Endothelial cell of umbilical vein (primary cell): ENCODE measurements around the gene TFRC. TPM values are rescaled to one million over a fixed set of nuclear protein-coding genes. Genes with fewer than 3 reads are reported as not detected.

Source experiments
- BruUV-seq: library from RNA; stranded (reverse); fragments of 400-500 nt; replicated peaks from 2 replicates; lab custom pipeline; 2021; lab: Mats Ljungman, UMichigan
- CTCF ChIA-PET: fragments of 300-600, 350-600 bp; sonication (Branson Sonifier 250); formaldehyde crosslinking; loops from one replicate; lab custom pipeline; 2021; ENCODE audit warnings: antibody characterized with exemption, inconsistent platforms; lab: Charles Lee
- POLR2A ChIA-PET: fragments of 300-600, 350-600 bp; sonication (Branson Sonifier 250); formaldehyde crosslinking; loops from one replicate; lab custom pipeline; 2021; ENCODE audit warnings: antibody characterized with exemption, inconsistent platforms; lab: Charles Lee
- DNase-seq: peaks from one replicate; pipeline ENCODE4 v3.0.0-alpha.2; 2011; ENCODE audit warnings: low read depth, low spot score
- FAIRE-seq: peaks from 2 replicates; lab custom pipeline; 2011; peaks lifted over from hg19 to GRCh38; lab: Jason Lieb, UNC
- H2AFZ ChIP-seq: 2 replicates; pipeline ENCODE4 v1.6.0; 2012; ENCODE audit warnings: low read depth, low read length, control low read depth, inconsistent platforms
- H3K27ac ChIP-seq: 2 replicates; pipeline ENCODE4 v1.5.1; 2011; ENCODE audit warnings: low read depth, mild to moderate bottlenecking, control low read depth, low read length, moderate library complexity; ENCODE audit not compliant: insufficient read depth
- H3K27me3 ChIP-seq, 2 experiments: 2 replicates each; pipeline versions ENCODE4 v1.6.0 to v1.6.1; 2011; ENCODE audit warnings: low read length in 2 of 2, mixed read lengths in 1 of 2; ENCODE audit not compliant: control insufficient read depth in 2 of 2, insufficient read depth in 2 of 2
- H3K36me3 ChIP-seq, 2 experiments: 2 replicates in 1 of 2; 3 replicates in 1 of 2; pipeline ENCODE4 v1.5.1; 2011; ENCODE audit warnings: low read length in 2 of 2, mild to moderate bottlenecking in 1 of 2, moderate library complexity in 1 of 2; ENCODE audit not compliant: control insufficient read depth in 2 of 2, insufficient read depth in 2 of 2; ENCODE audit errors: extremely low read depth in 1 of 2
- H3K4me1 ChIP-seq: 3 replicates; pipeline ENCODE4 v1.5.1; 2011; ENCODE audit warnings: mild to moderate bottlenecking, low read length; ENCODE audit not compliant: control insufficient read depth, insufficient read depth; ENCODE audit errors: extremely low read depth
- H3K4me2 ChIP-seq: 2 replicates; pipeline ENCODE4 v1.6.1; 2011; ENCODE audit warnings: low read length, control low read depth, mixed read lengths; ENCODE audit not compliant: insufficient read depth
- H3K4me3 ChIP-seq, 3 experiments: fragments of 200-600 bp in 1 of 3; sonication (generic), shearing (Covaris generic) in 1 of 3; replicated peaks in 1 of 3; 2 replicates each; pipeline ENCODE4 v1.5.1; 2011 to 2016; ENCODE audit warnings: control low read depth in 3 of 3, low read length in 3 of 3, mild to moderate bottlenecking in 2 of 3, inconsistent platforms in 1 of 3, low read depth in 1 of 3, moderate library complexity in 1 of 3; ENCODE audit not compliant: insufficient read depth in 1 of 3
- H3K79me2 ChIP-seq: 2 replicates; pipeline ENCODE4 v1.6.0; 2012; ENCODE audit warnings: low read length, inconsistent platforms; ENCODE audit not compliant: control insufficient read depth, insufficient read depth
- H3K9ac ChIP-seq: replicated peaks from 2 replicates; pipeline ENCODE3; 2011; ENCODE audit warnings: low read length, control low read depth; ENCODE audit not compliant: insufficient read depth; ENCODE audit errors: extremely low read depth
- H3K9me1 ChIP-seq: replicated peaks from 3 replicates; pipeline ENCODE4 v1.6.0; 2011; ENCODE audit warnings: mild to moderate bottlenecking, low read length; ENCODE audit not compliant: control insufficient read depth, insufficient read depth; ENCODE audit errors: extremely low read depth
- H3K9me3 ChIP-seq: replicated peaks from 2 replicates; pipeline ENCODE4 v1.5.1; 2012; ENCODE audit warnings: low read length, inconsistent platforms; ENCODE audit not compliant: control insufficient read depth, insufficient read depth
- H4K20me1 ChIP-seq: replicated peaks from 2 replicates; pipeline ENCODE3; 2011; ENCODE audit warnings: mild to moderate bottlenecking, low read length; ENCODE audit not compliant: control insufficient read depth, insufficient read depth; ENCODE audit errors: extremely low read depth
- FOS ChIP-seq: IDR thresholded peaks from 2 replicates; pipeline ENCODE4 v1.6.1; 2011; ENCODE audit warnings: mild to moderate bottlenecking, low read length, moderate library complexity, borderline replicate concordance; ENCODE audit not compliant: insufficient read depth
- JUN ChIP-seq: IDR thresholded peaks from 2 replicates; pipeline ENCODE4 v1.6.1; 2011; ENCODE audit warnings: borderline replicate concordance, low read depth; ENCODE audit not compliant: insufficient read length, insufficient read depth
- MYC ChIP-seq: IDR thresholded peaks from one replicate; pipeline ENCODE4 v1.6.1; 2011; ENCODE audit warnings: mild to moderate bottlenecking, low read depth, low read length
- POLR2A ChIP-seq: IDR thresholded peaks from 2 replicates; pipeline ENCODE4 v1.6.1; 2012; ENCODE audit warnings: low read depth, mild to moderate bottlenecking, control low read depth, low read length
- POLR2AphosphoS5 ChIP-seq: IDR thresholded peaks from 2 replicates; pipeline ENCODE4 v1.6.1; 2012; ENCODE audit warnings: low read depth, mild to moderate bottlenecking, control low read depth, low read length, moderate library complexity; ENCODE audit not compliant: insufficient read depth
- dilution Hi-C: fragments of 300-500 bp; cut with MboI; formaldehyde crosslinking; loops from one replicate; pipeline ENCODE4 v1.15.0; 2019; ENCODE audit warnings: low sequenced_read_pairs; ENCODE audit not compliant: extremely low pct_ligation_motif_present
- intact Hi-C: fragments of 100-400 bp; cut with micrococcal nuclease; formaldehyde crosslinking; loops from one replicate; pipeline ENCODE4 v1.10.0; 2022
- polyA plus RNA-seq, 4 experiments: library from polyadenylated mRNA; depleted of rRNA in 3 of 4; stranded (reverse) in 3 of 4; unstranded in 1 of 4; fragments of >200 nt; gene quantifications; 2 replicates each; pipeline versions ENCODE4 v1.2.1 to v1.2.3, GENCODE V29; 2011 to 2012; ENCODE audit warnings: missing spikeins in 1 of 4
- total RNA-seq: library from RNA; stranded (reverse); gene quantifications from 2 replicates; pipeline ENCODE4 v1.2.3, GENCODE V29; 2021
- TF ChIP-seq, protein P1 (sequence below): IDR thresholded peaks from 2 replicates; pipeline ENCODE4 v1.6.1; 2011; ENCODE audit not compliant: insufficient read depth, insufficient read length
- TF ChIP-seq, protein P2 (sequence below), 2 donors: IDR thresholded peaks; 1 replicate in 1 of 2; 2 replicates in 1 of 2; pipeline ENCODE4 v1.5.1; 2011; ENCODE audit warnings: low read length in 2 of 2, mild to moderate bottlenecking in 2 of 2, moderate library complexity in 2 of 2, control low read depth in 1 of 2, inconsistent platforms in 1 of 2, low read depth in 1 of 2; ENCODE audit not compliant: insufficient read depth in 1 of 2; ENCODE audit errors: extremely low read depth in 1 of 2

The TFRC gene
- total and polyA plus RNA-seq, 2 donors (not counting 3 experiments of a cell fraction or from before 2014, with no cell fraction given): 14.1 to 69.6 TPM

DNA sequence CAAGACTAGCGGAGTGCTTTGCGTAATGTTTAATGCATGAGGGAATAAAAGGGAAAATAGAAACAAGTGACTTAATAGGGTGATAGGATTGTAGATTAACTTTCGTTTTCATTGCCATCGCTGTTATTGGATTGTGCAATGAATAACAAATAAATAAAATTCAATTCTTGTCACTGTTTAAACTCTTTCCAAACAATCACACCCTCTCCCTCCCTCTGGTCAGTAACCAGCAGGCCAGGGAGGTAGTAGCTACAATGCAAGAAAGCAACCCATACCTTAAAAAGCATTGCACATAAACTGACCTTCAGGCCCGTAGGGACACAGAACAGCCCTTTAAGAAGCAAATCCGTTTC, 705 bp upstream of the TFRC start:
- Histone ChIP-seq H3K4me1 (peaks cover 7% of the 10 kb centered on the region), H3K9me3 (no peaks in the 10 kb centered on the region), H2AFZ (no peak overlapping the region), H3K9me1 (no peaks in the 10 kb centered on the region), H3K79me2 (peaks cover 36% of the 10 kb centered on the region), H3K27me3 (no peaks in the 10 kb centered on the region), H4K20me1 (no peaks in the 10 kb centered on the region), H3K27ac (no peak overlapping the region), H3K4me2 (peak overlapping the region; percentile 83), H3K36me3 (no peaks in the 10 kb centered on the region), H3K9ac (no peak overlapping the region), H3K4me3 (no peak overlapping the region)
- TF ChIP-seq, protein P1, sequence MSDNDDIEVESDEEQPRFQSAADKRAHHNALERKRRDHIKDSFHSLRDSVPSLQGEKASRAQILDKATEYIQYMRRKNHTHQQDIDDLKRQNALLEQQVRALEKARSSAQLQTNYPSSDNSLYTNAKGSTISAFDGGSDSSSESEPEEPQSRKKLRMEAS: no peak
- TF ChIP-seq, protein P2, sequence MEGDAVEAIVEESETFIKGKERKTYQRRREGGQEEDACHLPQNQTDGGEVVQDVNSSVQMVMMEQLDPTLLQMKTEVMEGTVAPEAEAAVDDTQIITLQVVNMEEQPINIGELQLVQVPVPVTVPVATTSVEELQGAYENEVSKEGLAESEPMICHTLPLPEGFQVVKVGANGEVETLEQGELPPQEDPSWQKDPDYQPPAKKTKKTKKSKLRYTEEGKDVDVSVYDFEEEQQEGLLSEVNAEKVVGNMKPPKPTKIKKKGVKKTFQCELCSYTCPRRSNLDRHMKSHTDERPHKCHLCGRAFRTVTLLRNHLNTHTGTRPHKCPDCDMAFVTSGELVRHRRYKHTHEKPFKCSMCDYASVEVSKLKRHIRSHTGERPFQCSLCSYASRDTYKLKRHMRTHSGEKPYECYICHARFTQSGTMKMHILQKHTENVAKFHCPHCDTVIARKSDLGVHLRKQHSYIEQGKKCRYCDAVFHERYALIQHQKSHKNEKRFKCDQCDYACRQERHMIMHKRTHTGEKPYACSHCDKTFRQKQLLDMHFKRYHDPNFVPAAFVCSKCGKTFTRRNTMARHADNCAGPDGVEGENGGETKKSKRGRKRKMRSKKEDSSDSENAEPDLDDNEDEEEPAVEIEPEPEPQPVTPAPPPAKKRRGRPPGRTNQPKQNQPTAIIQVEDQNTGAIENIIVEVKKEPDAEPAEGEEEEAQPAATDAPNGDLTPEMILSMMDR (IDR thresholded peaks at IDR 0.05; ENCODE audit: extremely low read depth in 1 of 2, insufficient read depth in 1 of 2, low read depth in 1 of 2, low read length in 2 of 2): no peak
- TF ChIP-seq MYC (no peak), POLR2A (no peak), FOS (no peak), JUN (no peak), POLR2AphosphoS5 (no peak)
- no peak for DNase-seq
- no TSS peak for BruUV-seq
- ChIA-PET POLR2A (no interaction called here), CTCF (interaction anchor here (1.0 kb wide), 1 partner anchor 9 kb away, joined by 3 read pairs; no protein-coding TSS in a partner anchor)
- no peak for FAIRE-seq
- dilution Hi-C loops (no loop called here), intact Hi-C loops (loop anchor here (5.0 kb wide), 1 partner anchor 420 kb away; the partner anchor contains the start of gene RNF168)
